Uterus (tissue), 4 donors: ENCODE data around the gene ART3. TPM values are rescaled to one million over a fixed set of nuclear protein-coding genes. Genes with fewer than 3 reads are reported as not detected.
A peak's percentile ranks its signal among the peaks of the same experiment; 100 is the strongest.

Experiments used
- DNase-seq, 2 donors: peaks; one replicate each; pipeline ENCODE4 v3.0.0-alpha.2; 2019 to 2020
- H3K27ac ChIP-seq, 2 donors: fragments of 200-600 bp; sonication (generic); 1 replicate in 1 of 2; 2 replicates in 1 of 2; pipeline ENCODE4 v1.5.1; 2016 to 2018
- H3K27me3 ChIP-seq, 2 donors: fragments of 200-600 bp; sonication (generic); one replicate each; pipeline ENCODE4 v1.5.1; 2018 to 2019; ENCODE audit warnings: control low read depth in 1 of 2
- H3K36me3 ChIP-seq, 2 donors: fragments of 200-600 bp; sonication (generic); one replicate each; pipeline ENCODE4 v1.5.1; 2019; ENCODE audit warnings: control low read depth in 1 of 2
- H3K4me1 ChIP-seq, 2 donors: fragments of 200-600 bp; sonication (generic); one replicate each; pipeline ENCODE4 v1.5.1; 2018 to 2019; ENCODE audit warnings: control low read depth in 1 of 2
- H3K4me3 ChIP-seq, 2 donors: fragments of 200-600 bp; sonication (generic); 1 replicate in 1 of 2; 2 replicates in 1 of 2; pipeline ENCODE4 v1.5.1; 2018 to 2019; ENCODE audit warnings: mild to moderate bottlenecking in 1 of 2
- H3K9me3 ChIP-seq, 2 donors: fragments of 200-600 bp; sonication (generic); one replicate each; pipeline ENCODE4 v1.5.1; 2019; ENCODE audit warnings: control low read depth in 1 of 2
- POLR2A ChIP-seq, 2 donors: fragments of 450-650 bp; IDR thresholded peaks; one replicate each; pipeline ENCODE4 v1.6.1; 2016; ENCODE audit warnings: antibody characterized with exemption in 2 of 2, mild to moderate bottlenecking in 1 of 2, moderate library complexity in 1 of 2
- intact Hi-C: fragments of 100-400 bp; cut with DNase I; formaldehyde crosslinking; loops from one replicate; pipeline ENCODE4 v1.15.1; 2023; ENCODE audit warnings: low total_unique reads
- total RNA-seq, 4 donors: library from RNA; depleted of rRNA in 3 of 4; stranded (reverse); fragments of >200 nt in 3 of 4; gene quantifications; one replicate each; pipeline versions ENCODE4 v1.1.0 to v1.2.4, GENCODE V29; 2014 to 2023
- TF ChIP-seq, protein P1 (sequence below), 4 experiments: fragments of 200-600 bp in 2 of 4; fragments of 450-650 bp in 2 of 4; sonication (generic) in 2 of 4; IDR thresholded peaks; one replicate each; pipeline ENCODE4 v1.5.1; 2016 to 2019; ENCODE audit warnings: antibody characterized with exemption in 4 of 4, mild to moderate bottlenecking in 2 of 4, moderate library complexity in 1 of 4
- donor health status: DM: yes; HTN: yes; CAD: no.

Gene ART3, protein sequence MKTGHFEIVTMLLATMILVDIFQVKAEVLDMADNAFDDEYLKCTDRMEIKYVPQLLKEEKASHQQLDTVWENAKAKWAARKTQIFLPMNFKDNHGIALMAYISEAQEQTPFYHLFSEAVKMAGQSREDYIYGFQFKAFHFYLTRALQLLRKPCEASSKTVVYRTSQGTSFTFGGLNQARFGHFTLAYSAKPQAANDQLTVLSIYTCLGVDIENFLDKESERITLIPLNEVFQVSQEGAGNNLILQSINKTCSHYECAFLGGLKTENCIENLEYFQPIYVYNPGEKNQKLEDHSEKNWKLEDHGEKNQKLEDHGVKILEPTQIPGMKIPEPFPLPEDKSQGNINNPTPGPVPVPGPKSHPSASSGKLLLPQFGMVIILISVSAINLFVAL
- total RNA-seq = 1 to 10 TPM in 1 of 4 donors, under 1 TPM in 1, not detected in 2; 0.55 to 1.4 TPM

DNA sequence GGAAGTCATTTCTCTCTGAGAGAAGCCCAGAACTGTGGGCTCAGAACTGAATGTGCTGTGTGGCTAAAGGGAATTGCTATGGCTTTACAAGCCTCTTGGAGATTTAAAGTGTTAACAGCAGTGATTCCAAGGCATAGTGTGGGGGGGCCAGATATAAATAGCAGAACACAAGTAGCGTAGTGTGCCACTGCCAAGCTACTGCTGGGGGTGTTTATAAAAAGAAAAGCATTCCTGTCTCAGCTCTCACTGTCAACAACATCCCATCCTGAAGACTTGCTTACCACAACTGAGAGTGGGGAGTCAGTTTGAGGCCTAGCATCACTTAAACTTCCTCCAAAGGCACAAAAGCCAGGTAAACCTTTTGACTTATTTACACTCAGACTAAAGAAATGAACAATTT, at the start of gene ART3:
TSS of gene ART3 (plus strand) at position 242 of the 400 bp plus-strand sequence. CDS start 1,181 bp downstream, outside the sequence.
- no peaks in the 10 kb centered on the region for H3K9me3 ChIP-seq
- H3K27ac ChIP-seq = no peak within 1 kb of the TSS
- TF ChIP-seq, protein P1, sequence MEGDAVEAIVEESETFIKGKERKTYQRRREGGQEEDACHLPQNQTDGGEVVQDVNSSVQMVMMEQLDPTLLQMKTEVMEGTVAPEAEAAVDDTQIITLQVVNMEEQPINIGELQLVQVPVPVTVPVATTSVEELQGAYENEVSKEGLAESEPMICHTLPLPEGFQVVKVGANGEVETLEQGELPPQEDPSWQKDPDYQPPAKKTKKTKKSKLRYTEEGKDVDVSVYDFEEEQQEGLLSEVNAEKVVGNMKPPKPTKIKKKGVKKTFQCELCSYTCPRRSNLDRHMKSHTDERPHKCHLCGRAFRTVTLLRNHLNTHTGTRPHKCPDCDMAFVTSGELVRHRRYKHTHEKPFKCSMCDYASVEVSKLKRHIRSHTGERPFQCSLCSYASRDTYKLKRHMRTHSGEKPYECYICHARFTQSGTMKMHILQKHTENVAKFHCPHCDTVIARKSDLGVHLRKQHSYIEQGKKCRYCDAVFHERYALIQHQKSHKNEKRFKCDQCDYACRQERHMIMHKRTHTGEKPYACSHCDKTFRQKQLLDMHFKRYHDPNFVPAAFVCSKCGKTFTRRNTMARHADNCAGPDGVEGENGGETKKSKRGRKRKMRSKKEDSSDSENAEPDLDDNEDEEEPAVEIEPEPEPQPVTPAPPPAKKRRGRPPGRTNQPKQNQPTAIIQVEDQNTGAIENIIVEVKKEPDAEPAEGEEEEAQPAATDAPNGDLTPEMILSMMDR (IDR thresholded peaks at IDR 0.05) = no peak
- no peak for TF ChIP-seq POLR2A (IDR thresholded peaks at IDR 0.05)
- intact Hi-C loops = no loop called here
- H3K36me3 ChIP-seq = no peaks in the 10 kb centered on the region
- no peaks in the 10 kb centered on the region for H3K27me3 ChIP-seq
- no peak for DNase-seq
- no peak within 1 kb of the TSS for H3K4me3 ChIP-seq
- H3K4me1 ChIP-seq = no peaks in the 10 kb centered on the region

DNA sequence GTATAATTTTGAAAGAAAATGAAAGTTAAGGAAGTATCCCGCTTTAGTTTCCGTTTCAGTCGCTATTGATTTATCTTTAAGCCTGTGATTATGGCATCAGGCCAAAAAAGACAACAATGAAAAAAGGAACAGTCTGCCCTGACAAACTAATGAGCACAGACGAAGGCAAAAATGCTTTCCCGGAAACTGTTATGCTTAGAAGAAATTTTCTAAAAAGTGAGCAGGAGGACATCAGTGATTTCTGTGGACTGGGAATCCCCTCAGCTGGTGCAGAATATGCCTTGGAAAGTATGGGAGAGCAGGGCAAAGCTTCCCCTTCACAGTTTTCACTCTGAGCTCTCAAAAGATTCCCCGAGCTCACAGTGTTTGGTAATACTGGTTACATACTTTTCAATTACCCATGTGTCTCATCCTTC, 46.2 kb upstream of the ART3 start:
- Histone ChIP-seq H3K4me1 (no peaks in the 10 kb centered on the region), H3K27ac (no peak overlapping the region), H3K27me3 (no peaks in the 10 kb centered on the region), H3K36me3 (no peaks in the 10 kb centered on the region), H3K4me3 (peak overlapping the region in 1 of 2 donors; percentile 7), H3K9me3 (no peaks in the 10 kb centered on the region)
- DNase-seq = no peak
- intact Hi-C loops = no loop called here
- TF ChIP-seq, protein P1 (IDR thresholded peaks at IDR 0.05) = no peak
- no peak for TF ChIP-seq POLR2A (IDR thresholded peaks at IDR 0.05)

DNA sequence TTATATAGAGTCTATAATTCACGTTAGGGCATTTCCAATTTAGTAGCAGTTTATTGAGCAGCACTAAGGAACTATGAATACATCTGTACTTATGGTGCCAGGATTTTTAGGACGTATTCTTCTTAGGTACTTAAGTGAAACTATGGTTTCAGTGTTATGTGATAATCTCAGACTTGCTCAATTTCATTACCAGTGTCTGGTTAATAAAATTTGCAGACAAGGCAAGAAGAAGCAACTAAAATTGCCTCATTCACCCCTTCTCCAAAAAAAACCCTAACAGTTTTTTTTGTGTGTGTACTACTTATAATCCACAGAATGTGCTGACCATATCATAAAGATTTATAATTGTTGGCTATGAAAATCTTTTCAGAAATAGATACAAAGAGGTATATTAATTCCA, 45.2 kb upstream of the ART3 start:
- Histone ChIP-seq H3K4me1 (no peaks in the 10 kb centered on the region), H3K27ac (no peak overlapping the region), H3K27me3 (no peaks in the 10 kb centered on the region), H3K36me3 (no peaks in the 10 kb centered on the region), H3K9me3 (no peaks in the 10 kb centered on the region), H3K4me3 (no peak overlapping the region)
- no peak for DNase-seq
- intact Hi-C loops = no loop called here
- TF ChIP-seq POLR2A (IDR thresholded peaks at IDR 0.05) = no peak
- TF ChIP-seq, protein P1 (IDR thresholded peaks at IDR 0.05) = no peak

DNA sequence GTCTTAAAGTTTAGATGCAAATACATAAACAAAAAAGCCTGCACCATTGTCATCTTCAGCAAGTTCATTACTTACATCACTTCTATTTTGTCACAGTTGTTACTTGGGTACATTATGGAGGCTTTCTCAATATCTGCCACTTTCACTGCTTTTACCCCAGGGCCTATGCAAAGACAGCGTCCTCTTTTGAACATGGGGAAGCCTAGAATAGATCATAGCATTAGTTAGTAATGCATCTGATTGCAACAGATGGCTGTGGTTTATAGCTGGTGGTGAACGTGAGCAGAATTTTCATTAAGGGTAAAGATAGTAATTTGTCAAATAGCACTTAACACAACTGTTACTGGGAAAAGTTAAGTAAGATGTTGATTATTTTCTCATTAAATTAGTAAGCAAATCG, 39.4 kb upstream of the ART3 start:
- TF ChIP-seq, protein P1 (IDR thresholded peaks at IDR 0.05) = no peak
- no peak for TF ChIP-seq POLR2A (IDR thresholded peaks at IDR 0.05)
- Histone ChIP-seq H3K4me1 (no peaks in the 10 kb centered on the region), H3K4me3 (no peak overlapping the region), H3K27ac (no peak overlapping the region), H3K36me3 (no peaks in the 10 kb centered on the region), H3K9me3 (no peaks in the 10 kb centered on the region), H3K27me3 (no peaks in the 10 kb centered on the region)
- intact Hi-C loops = no loop called here
- no peak for DNase-seq

DNA sequence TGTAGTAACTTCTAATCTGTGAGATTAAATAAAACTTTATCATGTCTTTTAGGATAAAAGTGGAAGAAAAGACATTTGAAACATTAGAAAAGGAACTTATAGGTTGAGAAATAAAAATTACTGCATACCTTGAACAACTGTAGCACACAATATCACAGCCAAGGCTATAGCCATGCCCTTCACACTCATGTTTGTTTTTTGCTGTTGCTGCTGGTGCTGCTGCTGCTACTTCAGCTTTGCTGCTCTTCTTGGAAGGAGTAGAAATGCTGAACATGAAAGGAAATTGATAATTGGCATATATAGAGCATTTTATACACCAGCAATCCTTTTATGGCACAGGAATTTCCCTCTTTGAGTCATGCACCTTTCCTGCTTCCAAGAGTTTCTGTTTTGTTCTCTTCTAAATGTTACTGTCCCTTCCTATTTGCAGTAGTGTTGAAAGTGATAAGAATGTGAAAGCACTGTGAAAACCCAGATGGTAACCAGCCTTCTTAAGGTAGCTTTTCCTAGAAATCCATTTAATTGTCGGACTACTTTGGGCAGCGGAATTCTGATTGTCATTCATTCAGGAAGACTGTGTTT, 38.6 kb upstream of the ART3 start, which contains the start of gene CXCL11:
TSS of gene CXCL11 (minus strand) at position 272 of the 582 bp plus-strand sequence. CDS start at position 189, 83 bp downstream.
- no peak for TF ChIP-seq POLR2A (IDR thresholded peaks at IDR 0.05)
- TF ChIP-seq, protein P1 (IDR thresholded peaks at IDR 0.05) = no peak
- no peak within 1 kb of the TSS for H3K4me3 ChIP-seq

More for the DNA sequence above, 38.6 kb upstream of the ART3 start, which contains the start of gene CXCL11:
- Histone ChIP-seq H3K9me3 (no peaks in the 10 kb centered on the region), H3K27me3 (no peaks in the 10 kb centered on the region), H3K36me3 (no peaks in the 10 kb centered on the region), H3K27ac (no peak within 1 kb of the TSS), H3K4me1 (no peaks in the 10 kb centered on the region)
- no peak for DNase-seq
- intact Hi-C loops = no loop called here
